Chondrocyte (in vitro differentiated cells): ENCODE measurements around the gene HEATR9. TPM values are rescaled to one million over a fixed set of nuclear protein-coding genes. Genes with fewer than 3 reads are reported as not detected.

Source experiments
- DNase-seq: peaks from one replicate; pipeline ENCODE4 v3.0.0; 2021; ENCODE audit warnings: mixed read lengths, low spot score
- H3K27ac Mint-ChIP-seq: one replicate; pipeline ENCODE4 v1.8.0; 2021; ENCODE audit warnings: mild to moderate bottlenecking, moderate library complexity, mixed read lengths; ENCODE audit not compliant: unreplicated experiment
- H3K27me3 Mint-ChIP-seq: 2 replicates; pipeline ENCODE4 v1.8.0; 2021; ENCODE audit warnings: low read depth, mixed read lengths
- H3K36me3 Mint-ChIP-seq: 2 replicates; pipeline ENCODE4 v1.8.0; 2021; ENCODE audit warnings: low read depth, mixed read lengths
- H3K4me1 Mint-ChIP-seq: 2 replicates; pipeline ENCODE4 v1.8.0; 2021; ENCODE audit warnings: low read depth, mild to moderate bottlenecking, mixed read lengths
- H3K4me3 Mint-ChIP-seq: one replicate; pipeline ENCODE4 v1.8.0; 2021; ENCODE audit warnings: mild to moderate bottlenecking, moderate library complexity, mixed read lengths; ENCODE audit not compliant: unreplicated experiment
- H3K9me3 Mint-ChIP-seq: 2 replicates; pipeline ENCODE4 v1.8.0; 2021; ENCODE audit warnings: low read depth, mixed read lengths
- CTCF ChIP-seq: fragments of 200-600 bp; sonication (generic); IDR thresholded peaks from 2 replicates; pipeline ENCODE4 v1.5.0; 2021; ENCODE audit warnings: antibody characterized with exemption, mild to moderate bottlenecking, moderate library complexity
- long read RNA-seq: library from polyadenylated mRNA; stranded (forward); transcript quantifications from one replicate; pipeline ENCODE4 v2.0.0, GENCODE V29; 2021
- total RNA-seq: library from RNA; stranded (reverse); gene quantifications from 3 replicates; pipeline ENCODE4 v1.2.1, GENCODE V29; 2021

The HEATR9 gene
- not detected in 3 replicates for total RNA-seq
- long read RNA-seq, result 0 reads

- no peak for TF ChIP-seq CTCF
- Mint-ChIP-seq H3K4me3 (no peak within 1 kb of the TSS), H3K27me3 (no peaks in the 10 kb centered on the region), H3K9me3 (no peaks in the 10 kb centered on the region), H3K27ac (no peak within 1 kb of the TSS), H3K36me3 (no peaks in the 10 kb centered on the region), H3K4me1 (peaks cover 12% of the 10 kb centered on the region)
- no peak for DNase-seq
Measured at GRCh38 chr17:35868737-35869136, at the start of gene HEATR9. Gene HEATR9, minus strand, starts transcription at chr17:35868891. Its CDS starts 149 bp downstream, at chr17:35868742.

GRCh38 chr17:35917519-35918213 lies 49.0 kb upstream of the HEATR9 start:
- TF ChIP-seq CTCF, result no peak
- Mint-ChIP-seq H3K4me3 (no peak overlapping the region), H3K27ac (no peak overlapping the region)

GRCh38 chr17:35915153-35915964 lies 46.7 kb upstream of the HEATR9 start:
- no peak for TF ChIP-seq CTCF
- DNase-seq, result no peak
- Mint-ChIP-seq H3K27me3 (no peaks in the 10 kb centered on the region), H3K4me1 (no peaks in the 10 kb centered on the region), H3K27ac (no peak overlapping the region), H3K36me3 (no peaks in the 10 kb centered on the region), H3K9me3 (peaks cover 3% of the 10 kb centered on the region), H3K4me3 (no peak overlapping the region)

More at GRCh38 chr17:35917519-35918213, 49.0 kb upstream of the HEATR9 start:
- H3K9me3 Mint-ChIP-seq, result peaks cover 3% of the 10 kb centered on the region
- H3K36me3 Mint-ChIP-seq, result no peaks in the 10 kb centered on the region
- no peaks in the 10 kb centered on the region for H3K4me1 Mint-ChIP-seq
- no peaks in the 10 kb centered on the region for H3K27me3 Mint-ChIP-seq
- no peak for DNase-seq

DNA sequence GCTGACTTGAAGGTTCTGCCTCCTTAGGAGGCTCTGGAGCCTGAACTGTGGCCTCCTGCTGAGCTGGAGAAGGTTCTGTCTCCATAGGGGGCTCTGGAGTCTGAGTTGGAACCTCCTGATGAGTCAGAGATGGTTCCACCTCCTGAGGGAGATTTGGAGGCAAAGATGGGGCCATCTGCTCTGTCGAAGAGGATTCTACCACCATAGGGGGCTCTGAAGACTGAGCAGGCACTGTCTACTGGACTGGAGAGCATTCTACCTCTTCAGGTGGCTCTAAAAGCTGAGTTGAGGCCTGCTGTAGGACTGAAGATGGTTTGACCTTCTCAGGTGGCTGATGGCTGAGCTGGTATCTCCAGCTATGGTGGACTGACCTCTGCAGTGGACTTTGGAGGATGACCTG lies 45.7 kb upstream of the HEATR9 start:
- Mint-ChIP-seq H3K9me3 (peaks cover 3% of the 10 kb centered on the region), H3K4me3 (no peak overlapping the region), H3K4me1 (no peaks in the 10 kb centered on the region), H3K27me3 (no peaks in the 10 kb centered on the region), H3K27ac (no peak overlapping the region), H3K36me3 (no peaks in the 10 kb centered on the region)
- TF ChIP-seq CTCF, result no peak
- DNase-seq, result no peak

GRCh38 chr17:35913609-35914008 lies 44.9 kb upstream of the HEATR9 start:
- Mint-ChIP-seq H3K27me3 (no peaks in the 10 kb centered on the region), H3K27ac (no peak overlapping the region), H3K36me3 (no peaks in the 10 kb centered on the region), H3K4me1 (no peaks in the 10 kb centered on the region), H3K9me3 (peaks cover 3% of the 10 kb centered on the region), H3K4me3 (no peak overlapping the region)
- no peak for TF ChIP-seq CTCF
- DNase-seq, result no peak
